ENCODE results near the gene ACKR2.

Gene ACKR2

DNA sequence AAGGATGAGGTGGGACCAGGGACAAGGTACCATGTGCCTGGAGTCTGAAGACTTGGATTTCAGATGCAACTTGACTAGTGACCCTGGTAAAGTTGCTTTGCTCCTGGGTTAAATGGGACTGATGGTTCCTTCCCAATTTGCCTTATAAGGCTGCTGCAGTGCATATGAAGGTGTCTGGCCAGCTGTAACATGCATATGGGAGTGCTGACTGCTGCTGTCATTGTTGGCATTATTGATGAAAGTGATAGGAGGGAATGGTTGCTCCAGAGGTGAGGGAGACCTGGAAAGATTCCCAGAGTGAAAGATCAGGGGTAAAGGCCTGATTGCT lies 45.9 kb downstream of the ACKR2 start:
- TF ChIP-seq MAX (IDR thresholded peaks at IDR 0.05; ENCODE audit: low read depth, low read length): no peak
- no peak overlapping the region for H3K4me3 ChIP-seq (ENCODE audit: low read depth, low read length)
- DNase-seq (ENCODE audit: low read depth): no peak

DNA sequence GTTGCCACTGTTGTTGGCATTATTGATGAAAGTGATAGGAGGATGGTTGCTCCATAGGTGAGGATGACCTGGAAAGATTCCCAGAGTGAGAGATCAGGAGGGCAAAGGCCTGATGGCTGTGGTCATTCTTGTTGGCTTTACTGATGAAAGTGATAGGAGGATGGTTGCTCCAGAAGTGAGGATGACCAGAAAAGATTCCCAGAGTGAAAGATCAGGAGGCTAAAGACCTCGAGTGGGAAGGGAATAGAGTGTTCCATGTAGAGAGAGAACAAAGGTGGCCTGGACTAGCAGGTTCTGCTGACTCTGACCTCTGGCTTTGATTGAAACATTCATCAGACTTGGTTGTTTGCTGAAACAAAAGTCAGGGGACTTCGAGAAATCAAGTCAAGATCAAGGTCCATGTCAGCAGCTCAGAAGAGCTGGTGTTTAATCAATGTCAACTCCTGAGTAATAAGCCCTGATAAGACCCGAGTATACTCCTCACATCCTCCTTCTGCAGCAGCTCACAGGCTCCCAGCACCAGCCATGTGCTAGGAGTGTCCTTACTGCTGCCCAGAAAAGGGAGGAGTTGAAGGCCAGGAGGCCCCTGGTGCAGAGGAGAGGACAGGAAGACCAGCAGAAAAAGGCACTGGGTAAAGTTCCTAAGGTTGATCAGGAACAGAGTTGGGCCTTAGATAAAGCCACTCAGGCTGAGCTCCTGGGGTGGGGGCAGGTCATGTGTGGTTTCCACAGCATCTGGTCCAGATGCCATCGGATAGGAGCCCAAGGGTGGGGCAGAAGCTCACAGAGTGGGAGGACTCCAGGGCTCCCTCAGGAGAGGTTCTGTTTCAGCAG lies 46.5 kb downstream of the ACKR2 start:
- no peak for TF ChIP-seq POLR2A (IDR thresholded peaks at IDR 0.05; ENCODE audit: extremely low read depth, insufficient read length)
- TF ChIP-seq, protein P1, sequence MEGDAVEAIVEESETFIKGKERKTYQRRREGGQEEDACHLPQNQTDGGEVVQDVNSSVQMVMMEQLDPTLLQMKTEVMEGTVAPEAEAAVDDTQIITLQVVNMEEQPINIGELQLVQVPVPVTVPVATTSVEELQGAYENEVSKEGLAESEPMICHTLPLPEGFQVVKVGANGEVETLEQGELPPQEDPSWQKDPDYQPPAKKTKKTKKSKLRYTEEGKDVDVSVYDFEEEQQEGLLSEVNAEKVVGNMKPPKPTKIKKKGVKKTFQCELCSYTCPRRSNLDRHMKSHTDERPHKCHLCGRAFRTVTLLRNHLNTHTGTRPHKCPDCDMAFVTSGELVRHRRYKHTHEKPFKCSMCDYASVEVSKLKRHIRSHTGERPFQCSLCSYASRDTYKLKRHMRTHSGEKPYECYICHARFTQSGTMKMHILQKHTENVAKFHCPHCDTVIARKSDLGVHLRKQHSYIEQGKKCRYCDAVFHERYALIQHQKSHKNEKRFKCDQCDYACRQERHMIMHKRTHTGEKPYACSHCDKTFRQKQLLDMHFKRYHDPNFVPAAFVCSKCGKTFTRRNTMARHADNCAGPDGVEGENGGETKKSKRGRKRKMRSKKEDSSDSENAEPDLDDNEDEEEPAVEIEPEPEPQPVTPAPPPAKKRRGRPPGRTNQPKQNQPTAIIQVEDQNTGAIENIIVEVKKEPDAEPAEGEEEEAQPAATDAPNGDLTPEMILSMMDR (IDR thresholded peaks at IDR 0.05; ENCODE audit: low read depth, low read length): no peak
- no peak for TF ChIP-seq MYC (IDR thresholded peaks at IDR 0.05; ENCODE audit: low read depth, low read length)
- TF ChIP-seq MAX (IDR thresholded peaks at IDR 0.05; ENCODE audit: low read depth, low read length): no peak
- no peak overlapping the region for H3K4me3 ChIP-seq (ENCODE audit: low read depth, low read length)
- DNase-seq (ENCODE audit: low read depth): no peak

- H3K4me3 ChIP-seq (ENCODE audit: low read depth, low read length): no peak overlapping the region
- DNase-seq (ENCODE audit: low read depth): no peak
- TF ChIP-seq MYC (IDR thresholded peaks at IDR 0.05; ENCODE audit: low read depth, low read length) (no peak), MAX (IDR thresholded peaks at IDR 0.05; ENCODE audit: low read depth, low read length) (no peak), POLR2A (IDR thresholded peaks at IDR 0.05; ENCODE audit: extremely low read depth, insufficient read length) (no peak)
- TF ChIP-seq, protein P1 (IDR thresholded peaks at IDR 0.05; ENCODE audit: low read depth, low read length): no peak
Observed at GRCh38 chr3:42856544-42856943, 47.3 kb downstream of the ACKR2 start.

GRCh38 chr3:42864321-42864950 lies 55.2 kb downstream of the ACKR2 start:
- H3K4me3 ChIP-seq (ENCODE audit: low read depth, low read length): no peak overlapping the region
- DNase-seq (ENCODE audit: low read depth): no peak
- TF ChIP-seq MAX (IDR thresholded peaks at IDR 0.05; ENCODE audit: low read depth, low read length) (no peak), MYC (IDR thresholded peaks at IDR 0.05; ENCODE audit: low read depth, low read length) (no peak), POLR2A (IDR thresholded peaks at IDR 0.05; ENCODE audit: extremely low read depth, insufficient read length) (no peak)
- TF ChIP-seq, protein P1 (IDR thresholded peaks at IDR 0.05; ENCODE audit: low read depth, low read length): no peak

DNA sequence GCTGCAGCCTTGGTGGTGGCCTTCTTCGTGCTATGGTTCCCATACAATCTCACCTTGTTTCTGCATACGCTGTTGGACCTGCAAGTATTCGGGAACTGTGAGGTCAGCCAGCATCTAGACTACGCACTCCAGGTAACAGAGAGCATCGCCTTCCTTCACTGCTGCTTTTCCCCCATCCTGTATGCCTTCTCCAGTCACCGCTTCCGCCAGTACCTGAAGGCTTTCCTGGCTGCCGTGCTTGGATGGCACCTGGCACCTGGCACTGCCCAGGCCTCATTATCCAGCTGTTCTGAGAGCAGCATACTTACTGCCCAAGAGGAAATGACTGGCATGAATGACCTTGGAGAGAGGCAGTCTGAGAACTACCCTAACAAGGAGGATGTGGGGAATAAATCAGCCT lies 56.0 kb downstream of the ACKR2 start:
- no peak for DNase-seq (ENCODE audit: low read depth)
- H3K4me3 ChIP-seq (ENCODE audit: low read depth, low read length): no peak overlapping the region
- TF ChIP-seq, protein P1 (IDR thresholded peaks at IDR 0.05; ENCODE audit: low read depth, low read length): no peak
- no peak for TF ChIP-seq MYC (IDR thresholded peaks at IDR 0.05; ENCODE audit: low read depth, low read length)
- TF ChIP-seq POLR2A (IDR thresholded peaks at IDR 0.05; ENCODE audit: extremely low read depth, insufficient read length): no peak

- TF ChIP-seq POLR2A (IDR thresholded peaks at IDR 0.05; ENCODE audit: extremely low read depth, insufficient read length) (no peak), MAX (IDR thresholded peaks at IDR 0.05; ENCODE audit: low read depth, low read length) (no peak), MYC (IDR thresholded peaks at IDR 0.05; ENCODE audit: low read depth, low read length) (no peak)
- TF ChIP-seq, protein P1 (IDR thresholded peaks at IDR 0.05; ENCODE audit: low read depth, low read length): no peak
- DNase-seq (ENCODE audit: low read depth): no peak
- no peak overlapping the region for H3K4me3 ChIP-seq (ENCODE audit: low read depth, low read length)
Observed at GRCh38 chr3:42867138-42867537, 57.9 kb downstream of the ACKR2 start.
